Activated naive CD8-positive, alpha-beta T cell treated with anti-CD3 and anti-CD28 coated beads, Interleukin-2, amount 50 U/mL, for 24 hours (primary cell): ENCODE data around the gene SP100.
"Not testable (repeated sequence)": the region's sequence is repeated elsewhere in the genome, so short reads cannot be mapped to it uniquely, and the experiment has no call there.

Source experiments
- ATAC-seq: fragments of 150-1000 bp; cut with Tn5 transposase; one replicate; pipeline ENCODE4 v1.10.0; 2021
- DNase-seq: peaks from one replicate; pipeline ENCODE4 v3.0.0; 2021
- H3K27ac Mint-ChIP-seq: one replicate; pipeline ENCODE4 v1.8.0; 2021; ENCODE audit warnings: mild to moderate bottlenecking, mixed read lengths
- H3K27me3 Mint-ChIP-seq: one replicate; pipeline ENCODE4 v1.8.0; 2021; ENCODE audit warnings: mixed read lengths
- H3K36me3 Mint-ChIP-seq: one replicate; pipeline ENCODE4 v1.8.0; 2021; ENCODE audit warnings: low read depth, mixed read lengths
- H3K4me1 Mint-ChIP-seq: one replicate; pipeline ENCODE4 v1.8.0; 2021; ENCODE audit warnings: mixed read lengths
- H3K4me3 Mint-ChIP-seq: one replicate; pipeline ENCODE4 v1.8.0; 2021; ENCODE audit warnings: mild to moderate bottlenecking, moderate library complexity, mixed read lengths
- H3K9me3 Mint-ChIP-seq: one replicate; pipeline ENCODE4 v1.8.0; 2021; ENCODE audit warnings: mixed read lengths

Gene SP100

GRCh38 chr2:230416061-230416721 is at the start of gene SP100:
Gene SP100, plus strand, starts transcription at chr2:230416201. Its CDS starts 96 bp downstream, at chr2:230416297.
- Mint-ChIP-seq H3K9me3 (no peaks in the 10 kb centered on the region), H3K4me3 (peak within 1 kb of the TSS; percentile 88), H3K27ac (peak within 1 kb of the TSS; percentile 99), H3K4me1 (peaks cover 78% of the 10 kb centered on the region), H3K27me3 (no peaks in the 10 kb centered on the region), H3K36me3 (peaks cover 26% of the 10 kb centered on the region)
- ATAC-seq (peak; percentile 88), DNase-seq (peak; percentile 78)

- DNase-seq (no peak), ATAC-seq (no peak)
- Mint-ChIP-seq H3K27ac (no peak overlapping the region), H3K36me3 (peaks cover 52% of the 10 kb centered on the region), H3K9me3 (no peaks in the 10 kb centered on the region), H3K4me1 (peaks cover 5% of the 10 kb centered on the region), H3K4me3 (no peak overlapping the region), H3K27me3 (no peaks in the 10 kb centered on the region)
Observed at GRCh38 chr2:230382108-230382507, 33.9 kb upstream of the SP100 start.

GRCh38 chr2:230383453-230383852 is 32.5 kb upstream of the SP100 start:
- Mint-ChIP-seq H3K36me3 (peaks cover 53% of the 10 kb centered on the region), H3K27ac (no peak overlapping the region)

GRCh38 chr2:230384986-230385385 is 31.0 kb upstream of the SP100 start:
- no peak overlapping the region for H3K27ac Mint-ChIP-seq
- no peak for DNase-seq
- no peak overlapping the region for H3K4me3 Mint-ChIP-seq
- peaks cover 60% of the 10 kb centered on the region for H3K36me3 Mint-ChIP-seq
- no peaks in the 10 kb centered on the region for H3K27me3 Mint-ChIP-seq
- H3K4me1 Mint-ChIP-seq: no peaks in the 10 kb centered on the region
- no peak for ATAC-seq
- no peaks in the 10 kb centered on the region for H3K9me3 Mint-ChIP-seq

More at GRCh38 chr2:230383453-230383852, 32.5 kb upstream of the SP100 start:
- DNase-seq: no peak
- Mint-ChIP-seq H3K27me3 (no peaks in the 10 kb centered on the region), H3K4me3 (no peak overlapping the region), H3K9me3 (no peaks in the 10 kb centered on the region), H3K4me1 (peaks cover 4% of the 10 kb centered on the region)
- no peak for ATAC-seq

- no peak overlapping the region for H3K27ac Mint-ChIP-seq
- H3K36me3 Mint-ChIP-seq: peaks cover 81% of the 10 kb centered on the region
- ATAC-seq (no peak), DNase-seq (no peak)
- no peaks in the 10 kb centered on the region for H3K4me1 Mint-ChIP-seq
- no peaks in the 10 kb centered on the region for H3K9me3 Mint-ChIP-seq
- no peaks in the 10 kb centered on the region for H3K27me3 Mint-ChIP-seq
- no peak overlapping the region for H3K4me3 Mint-ChIP-seq
Observed at GRCh38 chr2:230394301-230394700, 21.7 kb upstream of the SP100 start.

- not testable (repeated sequence) for H3K4me1 Mint-ChIP-seq, H3K27me3 Mint-ChIP-seq, ATAC-seq, H3K9me3 Mint-ChIP-seq, DNase-seq, H3K4me3 Mint-ChIP-seq, H3K27ac Mint-ChIP-seq
- peaks cover 63% of the 10 kb centered on the region for H3K36me3 Mint-ChIP-seq
Observed at GRCh38 chr2:230398698-230399097, 17.3 kb upstream of the SP100 start.

- no peaks in the 10 kb centered on the region for H3K27me3 Mint-ChIP-seq
- ATAC-seq: no peak
- H3K27ac Mint-ChIP-seq: peak overlapping the region; percentile 8
- H3K36me3 Mint-ChIP-seq: peaks cover 61% of the 10 kb centered on the region
- no peak for DNase-seq
- H3K9me3 Mint-ChIP-seq: no peaks in the 10 kb centered on the region
- no peaks in the 10 kb centered on the region for H3K4me1 Mint-ChIP-seq
- H3K4me3 Mint-ChIP-seq: no peak overlapping the region
Observed at GRCh38 chr2:230400041-230400440, 16.0 kb upstream of the SP100 start.

- no peak overlapping the region for H3K4me3 Mint-ChIP-seq
- ATAC-seq (no peak), DNase-seq (no peak)
- peak overlapping the region; percentile 8 for H3K27ac Mint-ChIP-seq
- H3K4me1 Mint-ChIP-seq: no peaks in the 10 kb centered on the region
- peaks cover 60% of the 10 kb centered on the region for H3K36me3 Mint-ChIP-seq
- H3K27me3 Mint-ChIP-seq: no peaks in the 10 kb centered on the region
- H3K9me3 Mint-ChIP-seq: no peaks in the 10 kb centered on the region
Observed at GRCh38 chr2:230400454-230400853, 15.5 kb upstream of the SP100 start.

- not testable (repeated sequence) for H3K4me3 Mint-ChIP-seq, H3K9me3 Mint-ChIP-seq, ATAC-seq, H3K27ac Mint-ChIP-seq, H3K27me3 Mint-ChIP-seq, DNase-seq, H3K4me1 Mint-ChIP-seq
- H3K36me3 Mint-ChIP-seq: peaks cover 60% of the 10 kb centered on the region
Observed at GRCh38 chr2:230401026-230401425, 15.0 kb upstream of the SP100 start.

GRCh38 chr2:230403746-230404145 is 12.3 kb upstream of the SP100 start:
- peaks cover 49% of the 10 kb centered on the region for H3K36me3 Mint-ChIP-seq
- no peak for ATAC-seq
- H3K4me1 Mint-ChIP-seq: peaks cover 8% of the 10 kb centered on the region
- DNase-seq: no peak
- H3K27me3 Mint-ChIP-seq: no peaks in the 10 kb centered on the region
- H3K4me3 Mint-ChIP-seq: no peak overlapping the region
- no peak overlapping the region for H3K27ac Mint-ChIP-seq
- no peaks in the 10 kb centered on the region for H3K9me3 Mint-ChIP-seq

- ATAC-seq: no peak
- H3K27me3 Mint-ChIP-seq: no peaks in the 10 kb centered on the region
- no peak for DNase-seq
- peaks cover 42% of the 10 kb centered on the region for H3K36me3 Mint-ChIP-seq
- H3K27ac Mint-ChIP-seq: no peak overlapping the region
- H3K9me3 Mint-ChIP-seq: no peaks in the 10 kb centered on the region
- H3K4me3 Mint-ChIP-seq: no peak overlapping the region
- peaks cover 27% of the 10 kb centered on the region for H3K4me1 Mint-ChIP-seq
Observed at GRCh38 chr2:230405824-230406223, 10.2 kb upstream of the SP100 start.

GRCh38 chr2:230408244-230408842 is 7.7 kb upstream of the SP100 start:
- H3K4me1 Mint-ChIP-seq: peaks cover 47% of the 10 kb centered on the region
- H3K9me3 Mint-ChIP-seq: no peaks in the 10 kb centered on the region
- H3K4me3 Mint-ChIP-seq: no peak overlapping the region
- no peak for ATAC-seq
- peaks cover 31% of the 10 kb centered on the region for H3K36me3 Mint-ChIP-seq
- no peak overlapping the region for H3K27ac Mint-ChIP-seq
- H3K27me3 Mint-ChIP-seq: no peaks in the 10 kb centered on the region
- no peak for DNase-seq

- Mint-ChIP-seq H3K36me3 (peaks cover 22% of the 10 kb centered on the region), H3K4me1 (peaks cover 56% of the 10 kb centered on the region)
- not testable (repeated sequence) for H3K27ac Mint-ChIP-seq, H3K27me3 Mint-ChIP-seq, H3K9me3 Mint-ChIP-seq, ATAC-seq, DNase-seq, H3K4me3 Mint-ChIP-seq
Observed at GRCh38 chr2:230409316-230409715, 6.7 kb upstream of the SP100 start.

GRCh38 chr2:230410263-230410662 is 5.7 kb upstream of the SP100 start:
- Mint-ChIP-seq H3K4me3 (peak overlapping the region; percentile 9), H3K27ac (no peak overlapping the region), H3K9me3 (no peaks in the 10 kb centered on the region), H3K36me3 (peaks cover 15% of the 10 kb centered on the region), H3K4me1 (peaks cover 65% of the 10 kb centered on the region), H3K27me3 (no peaks in the 10 kb centered on the region)
- no peak for ATAC-seq
- no peak for DNase-seq

GRCh38 chr2:230410861-230411569 is 5.0 kb upstream of the SP100 start:
- Mint-ChIP-seq H3K27me3 (no peaks in the 10 kb centered on the region), H3K9me3 (no peaks in the 10 kb centered on the region), H3K36me3 (peaks cover 8% of the 10 kb centered on the region), H3K27ac (peak overlapping the region; percentile 96), H3K4me3 (peak overlapping the region; percentile 88), H3K4me1 (peaks cover 73% of the 10 kb centered on the region)
- no peak for ATAC-seq
- DNase-seq: peak; percentile 18
